ENCODE data around the gene PDSS1.

The PDSS1 gene

DNA sequence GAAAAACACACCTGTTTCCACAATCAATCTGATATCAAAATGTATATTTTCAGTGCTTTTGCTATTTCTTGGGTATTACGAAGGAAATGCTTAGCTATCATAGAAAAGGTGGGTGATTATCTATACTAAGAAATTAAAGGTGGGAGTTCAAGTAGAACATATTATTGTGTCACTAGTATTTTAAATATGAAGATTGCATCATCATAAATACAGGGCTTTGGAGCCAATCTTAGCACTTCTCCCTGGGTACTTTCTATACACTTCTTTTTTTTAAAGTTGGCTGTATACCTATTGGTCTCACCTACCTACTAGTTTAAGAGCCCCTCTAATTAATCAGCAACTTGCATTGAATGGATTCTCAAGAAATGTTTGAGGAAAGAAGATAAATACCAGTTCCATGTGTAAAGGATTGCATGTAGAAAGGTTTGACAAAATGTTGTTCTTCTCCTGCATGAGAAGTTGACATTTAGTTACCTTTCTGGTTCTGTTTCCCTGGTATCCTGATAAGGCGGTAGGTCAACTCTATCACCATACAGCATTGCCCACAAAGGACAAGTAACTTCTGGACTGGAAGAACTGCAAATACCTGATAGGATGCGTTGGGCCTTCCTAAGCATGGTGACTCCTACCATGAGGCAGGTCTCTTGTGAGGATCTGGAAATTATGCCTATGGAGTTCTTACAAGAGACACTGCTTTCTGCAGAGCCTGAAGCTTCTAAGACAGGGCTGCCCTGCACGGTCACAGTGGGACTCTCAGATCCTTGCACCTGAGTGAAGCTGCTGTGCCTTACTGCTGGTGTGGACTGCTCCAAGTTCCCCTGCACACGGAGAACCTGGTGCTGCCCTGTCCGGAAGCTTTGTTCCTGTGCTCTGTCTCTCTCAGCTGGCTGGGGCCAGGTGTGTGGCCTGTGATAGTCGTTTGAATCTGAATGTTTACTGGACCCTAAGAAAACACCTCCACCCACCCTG, 32.1 kb upstream of the PDSS1 start:
- H3K27me3 ChIP-seq (replicated peaks; ENCODE audit: insufficient read depth, low read length), result no peaks in the 10 kb centered on the region
- no peaks in the 10 kb centered on the region for H4K20me1 ChIP-seq (ENCODE audit: insufficient read depth, low read length)
- H3K4me1 ChIP-seq (ENCODE audit: low read length), result no peaks in the 10 kb centered on the region
- H3K9me3 ChIP-seq (replicated peaks; ENCODE audit: insufficient read depth, low read length), result no peaks in the 10 kb centered on the region
- DNase-seq, result no peak
- H3K9ac ChIP-seq (ENCODE audit: low read length), result no peak overlapping the region
- no peak overlapping the region for H3K4me2 ChIP-seq (ENCODE audit: low read depth, low read length)
- no peaks in the 10 kb centered on the region for H3K9me2 ChIP-seq (replicated peaks; ENCODE audit: insufficient read depth, low read length)
- H3K4me3 ChIP-seq (ENCODE audit: low read length), result no peak overlapping the region
- TF ChIP-seq EZH2phosphoT487 (IDR thresholded peaks at IDR 0.05; ENCODE audit: low read length) (no peak), CTCF (IDR thresholded peaks at IDR 0.05; ENCODE audit: low read length) (no peak), EZH2 (optimal IDR thresholded peaks at IDR 0.05; ENCODE audit: low read depth, low read length) (no peak)
- H3F3A ChIP-seq (ENCODE audit: insufficient read depth, low read length), result no peaks in the 10 kb centered on the region
- H3K27ac ChIP-seq (ENCODE audit: low read length), result no peak overlapping the region
- no peaks in the 10 kb centered on the region for H3K79me2 ChIP-seq (ENCODE audit: low read length)
- H2AFZ ChIP-seq (ENCODE audit: low read length), result no peak overlapping the region
- no peaks in the 10 kb centered on the region for H3K36me3 ChIP-seq (replicated peaks; ENCODE audit: insufficient read depth, low read length)

DNA sequence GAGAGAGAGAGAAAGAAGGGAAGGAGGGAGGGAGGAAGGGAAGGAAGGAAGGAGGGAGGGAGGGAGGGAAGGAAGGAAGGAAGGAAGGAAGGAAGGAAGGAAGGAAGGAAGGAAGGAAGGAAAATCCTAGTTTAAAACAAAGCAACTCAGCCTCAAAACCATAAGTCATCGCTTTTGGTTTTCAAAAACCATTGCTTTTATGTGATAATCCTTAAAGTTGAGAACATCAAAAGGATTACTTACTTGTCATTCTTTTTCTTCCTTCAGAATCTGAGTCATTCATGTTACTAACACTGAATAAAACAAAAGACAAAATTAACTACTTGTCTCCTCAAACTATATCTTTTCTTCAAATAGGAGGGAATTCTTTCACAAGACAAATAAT, 21.6 kb upstream of the PDSS1 start:
- Histone ChIP-seq H3K9me3 (replicated peaks; ENCODE audit: insufficient read depth, low read length) (no peaks in the 10 kb centered on the region), H2AFZ (ENCODE audit: low read length) (no peak overlapping the region), H3K4me1 (ENCODE audit: low read length) (no peaks in the 10 kb centered on the region), H3K4me3 (ENCODE audit: low read length) (no peak overlapping the region), H4K20me1 (ENCODE audit: insufficient read depth, low read length) (no peaks in the 10 kb centered on the region), H3K4me2 (ENCODE audit: low read depth, low read length) (no peak overlapping the region), H3K27me3 (replicated peaks; ENCODE audit: insufficient read depth, low read length) (no peaks in the 10 kb centered on the region), H3K9ac (ENCODE audit: low read length) (no peak overlapping the region), H3K9me2 (replicated peaks; ENCODE audit: insufficient read depth, low read length) (no peaks in the 10 kb centered on the region), H3K79me2 (ENCODE audit: low read length) (no peaks in the 10 kb centered on the region), H3K27ac (ENCODE audit: low read length) (no peak overlapping the region), H3F3A (ENCODE audit: insufficient read depth, low read length) (no peaks in the 10 kb centered on the region), H3K36me3 (replicated peaks; ENCODE audit: insufficient read depth, low read length) (no peaks in the 10 kb centered on the region)
- no peak for DNase-seq
- TF ChIP-seq EZH2 (optimal IDR thresholded peaks at IDR 0.05; ENCODE audit: low read depth, low read length) (no peak), CTCF (IDR thresholded peaks at IDR 0.05; ENCODE audit: low read length) (no peak), EZH2phosphoT487 (IDR thresholded peaks at IDR 0.05; ENCODE audit: low read length) (no peak)

DNA sequence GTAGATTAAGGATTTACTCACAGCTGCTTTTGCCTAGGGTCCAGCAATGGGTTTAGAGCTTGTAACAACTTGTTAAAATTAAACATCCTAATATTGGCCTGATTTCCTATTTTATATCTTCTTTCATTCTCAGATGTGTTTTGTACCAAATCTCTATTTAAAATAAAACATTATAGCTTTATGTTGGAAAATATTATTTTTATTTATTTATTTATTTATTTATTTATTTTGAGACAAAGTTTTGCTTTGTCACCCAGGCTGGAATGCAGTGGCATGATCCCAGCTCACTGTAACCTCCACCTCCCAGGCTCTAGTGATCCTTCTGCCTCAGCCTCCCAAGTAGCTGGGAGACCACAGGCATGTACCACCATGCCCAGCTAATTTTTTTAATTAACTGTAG, 17.9 kb upstream of the PDSS1 start:
- no peak overlapping the region for H3K27ac ChIP-seq (ENCODE audit: low read length)
- no peaks in the 10 kb centered on the region for H3K4me1 ChIP-seq (ENCODE audit: low read length)
- no peaks in the 10 kb centered on the region for H3K27me3 ChIP-seq (replicated peaks; ENCODE audit: insufficient read depth, low read length)
- H3K9me2 ChIP-seq (replicated peaks; ENCODE audit: insufficient read depth, low read length), result no peaks in the 10 kb centered on the region
- no peaks in the 10 kb centered on the region for H3K79me2 ChIP-seq (ENCODE audit: low read length)
- no peaks in the 10 kb centered on the region for H3F3A ChIP-seq (ENCODE audit: insufficient read depth, low read length)
- no peak for DNase-seq
- H3K9ac ChIP-seq (ENCODE audit: low read length), result no peak overlapping the region
- H3K9me3 ChIP-seq (replicated peaks; ENCODE audit: insufficient read depth, low read length), result no peaks in the 10 kb centered on the region
- no peaks in the 10 kb centered on the region for H3K36me3 ChIP-seq (replicated peaks; ENCODE audit: insufficient read depth, low read length)
- TF ChIP-seq EZH2phosphoT487 (IDR thresholded peaks at IDR 0.05; ENCODE audit: low read length) (no peak), EZH2 (optimal IDR thresholded peaks at IDR 0.05; ENCODE audit: low read depth, low read length) (no peak), CTCF (IDR thresholded peaks at IDR 0.05; ENCODE audit: low read length) (no peak)
- H3K4me3 ChIP-seq (ENCODE audit: low read length), result no peak overlapping the region
- no peaks in the 10 kb centered on the region for H4K20me1 ChIP-seq (ENCODE audit: insufficient read depth, low read length)
- no peak overlapping the region for H2AFZ ChIP-seq (ENCODE audit: low read length)
- H3K4me2 ChIP-seq (ENCODE audit: low read depth, low read length), result no peak overlapping the region

All from MM.1S (cell line).